CD4-positive, alpha-beta T cell (primary cell): ENCODE results near the gene MYL5. TPM values are rescaled to one million over a fixed set of nuclear protein-coding genes. Genes with fewer than 3 reads are reported as not detected.

Experiments
- ATAC-seq: fragments of 200-7000 bp; cut with Tn5 transposase; one replicate; pipeline ENCODE4 v1.10.0; 2022; ENCODE audit warnings: mild to moderate bottlenecking; ENCODE audit not compliant: poor library complexity
- CTCF ChIA-PET: fragments of 350-600 bp; sonication (Branson Sonifier 250); formaldehyde crosslinking; loops from one replicate; lab custom pipeline; 2021; ENCODE audit warnings: antibody characterized with exemption, inconsistent platforms; lab: Charles Lee
- POLR2A ChIA-PET: fragments of 350-600 bp; sonication (Branson Sonifier 250); formaldehyde crosslinking; loops from one replicate; lab custom pipeline; 2021; ENCODE audit warnings: antibody characterized with exemption, inconsistent platforms; lab: Charles Lee
- DNase-seq, 14 experiments: peaks; one replicate each; pipeline ENCODE4 v3.0.0-alpha.2; 2013 to 2020; ENCODE audit warnings: mixed read lengths in 2 of 14
- H3K27ac ChIP-seq, 2 donors: one replicate each; pipeline versions ENCODE4 v1.5.1 to v1.7.0; 2013; ENCODE audit warnings: low read length in 2 of 2, low read depth in 1 of 2, mild to moderate bottlenecking in 1 of 2
- H3K27me3 ChIP-seq, 2 experiments: 1 replicate in 1 of 2; 2 replicates in 1 of 2; pipeline versions ENCODE4 v1.6.1 to v1.7.0; 2013; ENCODE audit warnings: low read length in 2 of 2, control low read depth in 1 of 2, mild to moderate bottlenecking in 1 of 2, moderate library complexity in 1 of 2; ENCODE audit not compliant: insufficient read depth in 2 of 2, control insufficient read depth in 1 of 2
- H3K36me3 ChIP-seq: one replicate; pipeline ENCODE4 v1.6.1; 2013; ENCODE audit warnings: low read length, control low read depth; ENCODE audit not compliant: insufficient read depth
- H3K4me1 ChIP-seq: one replicate; pipeline ENCODE4 v1.6.1; 2013; ENCODE audit warnings: low read length, control low read depth; ENCODE audit not compliant: insufficient read depth
- H3K4me3 ChIP-seq: one replicate; pipeline ENCODE4 v1.5.1; 2013; ENCODE audit warnings: mild to moderate bottlenecking, low read length, moderate library complexity
- H3K9me3 ChIP-seq, 2 experiments: 1 replicate in 1 of 2; 2 replicates in 1 of 2; pipeline versions ENCODE4 v1.6.1 to v1.7.0; 2013; ENCODE audit warnings: low read length in 2 of 2, mild to moderate bottlenecking in 2 of 2, control low read depth in 1 of 2, moderate library complexity in 1 of 2; ENCODE audit not compliant: control insufficient read depth in 1 of 2, insufficient read depth in 1 of 2
- H3K27ac Mint-ChIP-seq: one replicate; pipeline ENCODE4 v1.8.0; 2020; ENCODE audit warnings: mixed read lengths
- H3K27me3 Mint-ChIP-seq: one replicate; pipeline ENCODE4 v1.8.0; 2021; ENCODE audit warnings: mixed read lengths
- H3K36me3 Mint-ChIP-seq: one replicate; pipeline ENCODE4 v1.8.0; 2021; ENCODE audit warnings: low read depth, mixed read lengths
- H3K4me1 Mint-ChIP-seq: one replicate; pipeline ENCODE4 v1.8.0; 2021; ENCODE audit warnings: low read depth, mixed read lengths
- H3K4me3 Mint-ChIP-seq: one replicate; pipeline ENCODE4 v1.8.0; 2020; ENCODE audit warnings: mild to moderate bottlenecking, mixed read lengths
- H3K9me3 Mint-ChIP-seq: one replicate; pipeline ENCODE4 v1.8.0; 2020; ENCODE audit warnings: mixed read lengths
- intact Hi-C, 2 experiments: fragments of 100-400 bp; cut with DNase I in 1 of 2; cut with micrococcal nuclease in 1 of 2; formaldehyde crosslinking; loops; one replicate each; pipeline versions ENCODE4 v1.15.1 to v1.9.0; 2023 to 2025; cut with DNase I, micrococcal nuclease
- total RNA-seq, 174 experiments: library from RNA in 2 of 174; stranded (reverse) in 2 of 174; gene quantifications; one replicate each; pipeline ENCODE4 v1.2.3 and lab custom pipeline; 2021 to 2026
- TF ChIP-seq, protein P1 (sequence below): fragments of 200-600 bp; IDR thresholded peaks from one replicate; pipeline ENCODE4 v1.8.0; 2022; ENCODE audit warnings: antibody characterized with exemption, mild to moderate bottlenecking

The MYL5 gene
- total RNA-seq, 2 experiments from 2014 or later, result 25.3 to 29.2 TPM

DNA sequence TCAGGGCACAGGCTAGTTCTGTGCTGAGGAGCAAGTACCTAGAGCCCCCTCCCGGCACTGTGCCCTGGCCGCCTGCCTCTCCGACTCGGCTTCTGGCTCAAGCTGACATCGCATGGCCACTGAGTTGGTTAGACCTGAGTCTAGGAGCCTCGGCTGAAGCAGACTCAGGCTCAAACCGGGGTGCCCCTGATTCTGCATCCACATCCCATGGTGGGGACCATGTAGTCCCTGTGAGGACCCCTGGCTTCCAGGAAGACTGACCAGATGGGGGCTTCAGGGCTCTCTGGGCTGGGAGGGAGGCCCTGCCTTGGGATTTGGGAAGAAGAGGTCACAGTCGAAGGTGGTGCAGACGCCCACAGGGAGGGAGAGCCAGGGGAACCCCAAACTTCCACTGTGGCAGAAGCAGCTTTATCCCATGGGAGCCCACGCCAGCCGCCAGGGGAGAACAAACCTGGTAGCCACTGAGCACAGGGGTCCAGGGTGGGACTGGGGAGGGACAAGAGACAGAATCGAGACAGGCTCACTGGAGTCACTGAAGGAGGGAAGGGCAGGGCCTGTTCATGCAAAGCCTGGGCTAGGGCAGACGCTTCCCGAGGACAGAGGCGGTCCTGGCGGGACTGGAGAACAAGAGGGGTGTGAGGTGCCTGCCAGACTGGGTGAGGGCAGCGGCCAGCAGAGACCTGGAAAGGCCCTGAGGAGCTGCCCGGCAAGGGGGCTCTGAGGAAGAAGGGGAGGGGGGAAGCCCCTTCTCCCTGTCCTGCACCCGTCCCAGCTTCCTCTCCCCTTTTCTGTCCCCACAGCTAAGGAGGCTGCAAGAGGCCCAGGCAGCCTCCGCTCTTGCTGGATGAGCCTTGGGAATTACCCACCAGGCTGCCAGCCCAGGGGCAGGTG is 47.9 kb upstream of the MYL5 start:
- TF ChIP-seq, protein P1, sequence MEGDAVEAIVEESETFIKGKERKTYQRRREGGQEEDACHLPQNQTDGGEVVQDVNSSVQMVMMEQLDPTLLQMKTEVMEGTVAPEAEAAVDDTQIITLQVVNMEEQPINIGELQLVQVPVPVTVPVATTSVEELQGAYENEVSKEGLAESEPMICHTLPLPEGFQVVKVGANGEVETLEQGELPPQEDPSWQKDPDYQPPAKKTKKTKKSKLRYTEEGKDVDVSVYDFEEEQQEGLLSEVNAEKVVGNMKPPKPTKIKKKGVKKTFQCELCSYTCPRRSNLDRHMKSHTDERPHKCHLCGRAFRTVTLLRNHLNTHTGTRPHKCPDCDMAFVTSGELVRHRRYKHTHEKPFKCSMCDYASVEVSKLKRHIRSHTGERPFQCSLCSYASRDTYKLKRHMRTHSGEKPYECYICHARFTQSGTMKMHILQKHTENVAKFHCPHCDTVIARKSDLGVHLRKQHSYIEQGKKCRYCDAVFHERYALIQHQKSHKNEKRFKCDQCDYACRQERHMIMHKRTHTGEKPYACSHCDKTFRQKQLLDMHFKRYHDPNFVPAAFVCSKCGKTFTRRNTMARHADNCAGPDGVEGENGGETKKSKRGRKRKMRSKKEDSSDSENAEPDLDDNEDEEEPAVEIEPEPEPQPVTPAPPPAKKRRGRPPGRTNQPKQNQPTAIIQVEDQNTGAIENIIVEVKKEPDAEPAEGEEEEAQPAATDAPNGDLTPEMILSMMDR, result no peak
- intact Hi-C loops, result no loop called here
- no peak for ATAC-seq
- DNase-seq, result no peak
- Mint-ChIP-seq H3K4me1 (no peaks in the 10 kb centered on the region), H3K36me3 (no peaks in the 10 kb centered on the region), H3K9me3 (peaks cover 6% of the 10 kb centered on the region), H3K27me3 (peaks cover 15% of the 10 kb centered on the region), H3K4me3 (no peak overlapping the region), H3K27ac (no peak overlapping the region)
- Histone ChIP-seq H3K27me3 (no peaks in the 10 kb centered on the region), H3K36me3 (no peaks in the 10 kb centered on the region), H3K27ac (no peak overlapping the region), H3K4me3 (no peak overlapping the region), H3K4me1 (no peaks in the 10 kb centered on the region), H3K9me3 (peaks cover 0 to 45% of the 10 kb centered on the region in 2 experiments)
- CTCF ChIA-PET, result no interaction called here
- POLR2A ChIA-PET, result no interaction called here

DNA sequence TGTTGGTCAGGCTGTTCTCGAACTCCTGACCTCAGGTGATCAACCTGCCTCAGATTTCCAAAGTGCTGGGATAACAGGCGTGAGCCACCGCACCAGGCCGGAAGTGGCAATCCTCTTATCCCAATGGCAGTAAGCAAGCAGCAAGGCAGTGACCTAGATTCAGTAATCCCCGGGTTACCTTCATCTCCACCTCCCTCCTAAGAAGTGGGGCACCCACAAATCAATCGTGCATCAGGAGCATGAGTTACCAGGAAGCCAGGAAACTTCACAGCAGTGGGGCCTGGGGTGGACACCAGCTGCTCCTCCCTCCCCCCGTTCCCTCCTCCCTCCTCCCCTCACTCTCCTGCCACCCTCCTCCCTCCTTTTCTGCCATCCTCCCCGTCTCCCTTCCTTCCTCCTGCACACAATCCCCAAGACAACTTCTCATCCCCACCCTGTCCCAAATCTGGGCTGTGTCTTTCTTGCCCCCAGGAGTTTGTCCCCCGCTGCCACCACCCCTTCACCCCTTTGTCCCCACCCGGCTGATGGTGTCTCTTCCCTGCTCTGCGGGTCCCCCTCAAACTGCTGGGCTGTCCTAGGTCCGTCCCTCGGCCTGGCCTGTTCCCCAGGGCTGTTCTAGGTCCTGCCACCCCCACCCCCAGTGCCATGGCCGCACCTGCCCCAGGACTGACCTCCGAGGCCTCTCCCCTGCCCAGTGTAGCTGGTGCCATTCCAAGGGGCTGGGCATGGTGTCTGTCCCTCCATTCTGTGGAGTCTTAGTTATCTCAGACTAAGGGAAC is 46.8 kb upstream of the MYL5 start:
- Histone ChIP-seq H3K27me3 (no peaks in the 10 kb centered on the region), H3K4me3 (no peak overlapping the region), H3K4me1 (no peaks in the 10 kb centered on the region), H3K27ac (no peak overlapping the region), H3K36me3 (no peaks in the 10 kb centered on the region), H3K9me3 (peaks cover 0 to 51% of the 10 kb centered on the region in 2 experiments)
- Mint-ChIP-seq H3K27ac (no peak overlapping the region), H3K27me3 (peaks cover 10% of the 10 kb centered on the region), H3K4me1 (no peaks in the 10 kb centered on the region), H3K36me3 (no peaks in the 10 kb centered on the region), H3K4me3 (no peak overlapping the region), H3K9me3 (peaks cover 6% of the 10 kb centered on the region)
- TF ChIP-seq, protein P1, result no peak
- CTCF ChIA-PET, result no interaction called here
- intact Hi-C loops, result no loop called here
- DNase-seq, result no peak
- no peak for ATAC-seq
- POLR2A ChIA-PET, result no interaction called here

DNA sequence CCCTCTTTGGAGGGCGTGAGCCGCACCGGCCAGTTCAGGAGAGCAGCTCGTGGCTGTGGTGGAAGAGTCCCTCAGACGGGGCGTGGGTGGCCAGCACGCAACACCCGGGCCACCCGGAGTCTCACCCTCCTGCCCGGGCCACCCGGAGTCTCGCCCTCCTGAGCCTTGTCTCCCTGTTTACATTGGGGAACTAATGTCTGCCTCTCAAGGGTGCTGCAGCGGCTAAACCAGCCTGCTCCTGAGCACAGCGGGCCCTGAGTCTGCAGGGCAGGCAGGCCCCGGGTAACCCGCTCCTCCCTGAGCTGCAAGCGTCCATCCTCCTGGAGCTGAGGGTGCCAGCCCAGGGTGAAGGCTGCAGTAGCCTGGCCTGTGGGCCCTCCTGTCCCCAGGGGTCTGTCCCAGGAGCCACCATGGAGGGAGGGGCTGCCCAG is 46.0 kb upstream of the MYL5 start:
- Mint-ChIP-seq H3K27me3 (peaks cover 10% of the 10 kb centered on the region), H3K4me3 (no peak overlapping the region), H3K9me3 (peaks cover 6% of the 10 kb centered on the region), H3K36me3 (no peaks in the 10 kb centered on the region), H3K27ac (no peak overlapping the region), H3K4me1 (no peaks in the 10 kb centered on the region)
- peaks cover 0 to 56% of the 10 kb centered on the region in 2 experiments for H3K9me3 ChIP-seq
- intact Hi-C loops, result no loop called here
- H3K27ac ChIP-seq, result no peak overlapping the region
- TF ChIP-seq, protein P1, result no peak
- CTCF ChIA-PET, result no interaction called here
- no peaks in the 10 kb centered on the region for H3K36me3 ChIP-seq
- no peak for ATAC-seq
- no peak overlapping the region for H3K4me3 ChIP-seq
- H3K27me3 ChIP-seq, result no peaks in the 10 kb centered on the region
- no peaks in the 10 kb centered on the region for H3K4me1 ChIP-seq
- POLR2A ChIA-PET, result no interaction called here
- no peak for DNase-seq
